HG03103 (cell line): Measurements from ENCODE around the gene ABLIM3.

ENCODE experiments used
- ATAC-seq: cut with Tn5 transposase; IDR thresholded peaks from one replicate; pipeline ENCODE4 v1.9.1; 2021; ENCODE audit warnings: low read depth; ENCODE audit not compliant: unreplicated experiment

ABLIM3 gene

GRCh38 chr5:149277801-149278200, 136.5 kb downstream of the ABLIM3 start:
- ATAC-seq, result no peak

- no peak for ATAC-seq
Observed at GRCh38 chr5:149278451-149279210, 137.3 kb downstream of the ABLIM3 start.

GRCh38 chr5:149279661-149280060, 138.4 kb downstream of the ABLIM3 start:
- ATAC-seq, result no peak

- ATAC-seq, result no peak
Observed at GRCh38 chr5:149280124-149280523, 138.8 kb downstream of the ABLIM3 start.

GRCh38 chr5:149280802-149281201, 139.5 kb downstream of the ABLIM3 start:
- ATAC-seq, result no peak

GRCh38 chr5:149282027-149282965, 141.0 kb downstream of the ABLIM3 start:
- ATAC-seq, result no peak

- no peak for ATAC-seq
Observed at GRCh38 chr5:149282966-149283332, 141.7 kb downstream of the ABLIM3 start.

- ATAC-seq, result no peak
Observed at GRCh38 chr5:149283626-149284480, 142.6 kb downstream of the ABLIM3 start.

GRCh38 chr5:149284501-149284900, 143.2 kb downstream of the ABLIM3 start:
- no peak for ATAC-seq

- ATAC-seq, result no peak
Observed at GRCh38 chr5:149285153-149285552, 143.9 kb downstream of the ABLIM3 start.

GRCh38 chr5:149288436-149288835, 147.1 kb downstream of the ABLIM3 start:
- ATAC-seq, result no peak

- ATAC-seq, result no peak
Observed at GRCh38 chr5:149289301-149289700, 148.0 kb downstream of the ABLIM3 start.

- ATAC-seq, result no peak
Observed at GRCh38 chr5:149294872-149295829, 153.9 kb downstream of the ABLIM3 start.

GRCh38 chr5:149297340-149298025, 156.2 kb downstream of the ABLIM3 start:
- ATAC-seq, result no peak

- ATAC-seq, result no peak
Observed at GRCh38 chr5:149298163-149298562, 156.9 kb downstream of the ABLIM3 start.

- no peak for ATAC-seq
Observed at GRCh38 chr5:149298842-149299404, 157.6 kb downstream of the ABLIM3 start.

- no peak for ATAC-seq
Observed at GRCh38 chr5:149299451-149300054, 158.3 kb downstream of the ABLIM3 start.

GRCh38 chr5:149300441-149300840, 159.1 kb downstream of the ABLIM3 start:
- no peak for ATAC-seq
